ENCODE measurements around the gene DNASE2.

The DNASE2 gene

GRCh38 chr19:12875086-12875485 is 6.2 kb downstream of the DNASE2 start:
- no peak overlapping the region for H3K4me3 ChIP-seq (ENCODE audit: low read depth, low read length)
- TF ChIP-seq MAX (IDR thresholded peaks at IDR 0.05; ENCODE audit: low read depth, low read length) (no peak), MYC (IDR thresholded peaks at IDR 0.05; ENCODE audit: low read depth, low read length) (no peak), CTCF (IDR thresholded peaks at IDR 0.05; ENCODE audit: low read depth, low read length) (no peak), POLR2A (IDR thresholded peaks at IDR 0.05; ENCODE audit: extremely low read depth, insufficient read length) (no peak)
- DNase-seq (ENCODE audit: low read depth): no peak

- no peak for DNase-seq (ENCODE audit: low read depth)
- no peak overlapping the region for H3K4me3 ChIP-seq (ENCODE audit: low read depth, low read length)
- TF ChIP-seq MYC (IDR thresholded peaks at IDR 0.05; ENCODE audit: low read depth, low read length): no peak
- TF ChIP-seq MAX (IDR thresholded peaks at IDR 0.05; ENCODE audit: low read depth, low read length): no peak
- TF ChIP-seq POLR2A (IDR thresholded peaks at IDR 0.05; ENCODE audit: extremely low read depth, insufficient read length): no peak
- no peak for TF ChIP-seq CTCF (IDR thresholded peaks at IDR 0.05; ENCODE audit: low read depth, low read length)
Measured at GRCh38 chr19:12873891-12874745, 7.1 kb downstream of the DNASE2 start.

- TF ChIP-seq POLR2A (IDR thresholded peaks at IDR 0.05; ENCODE audit: extremely low read depth, insufficient read length) (no peak), MAX (IDR thresholded peaks at IDR 0.05; ENCODE audit: low read depth, low read length) (no peak), MYC (IDR thresholded peaks at IDR 0.05; ENCODE audit: low read depth, low read length) (no peak), CTCF (IDR thresholded peaks at IDR 0.05; ENCODE audit: low read depth, low read length) (no peak)
- no peak overlapping the region for H3K4me3 ChIP-seq (ENCODE audit: low read depth, low read length)
- peak; percentile 49 for DNase-seq (ENCODE audit: low read depth)
Measured at GRCh38 chr19:12872941-12873890, 8.0 kb downstream of the DNASE2 start.

- no peak overlapping the region for H3K4me3 ChIP-seq (ENCODE audit: low read depth, low read length)
- TF ChIP-seq POLR2A (IDR thresholded peaks at IDR 0.05; ENCODE audit: extremely low read depth, insufficient read length) (no peak), MYC (IDR thresholded peaks at IDR 0.05; ENCODE audit: low read depth, low read length) (no peak), CTCF (IDR thresholded peaks at IDR 0.05; ENCODE audit: low read depth, low read length) (no peak), MAX (IDR thresholded peaks at IDR 0.05; ENCODE audit: low read depth, low read length) (no peak)
- no peak for DNase-seq (ENCODE audit: low read depth)
Measured at GRCh38 chr19:12872255-12872654, 9.0 kb downstream of the DNASE2 start.

DNA sequence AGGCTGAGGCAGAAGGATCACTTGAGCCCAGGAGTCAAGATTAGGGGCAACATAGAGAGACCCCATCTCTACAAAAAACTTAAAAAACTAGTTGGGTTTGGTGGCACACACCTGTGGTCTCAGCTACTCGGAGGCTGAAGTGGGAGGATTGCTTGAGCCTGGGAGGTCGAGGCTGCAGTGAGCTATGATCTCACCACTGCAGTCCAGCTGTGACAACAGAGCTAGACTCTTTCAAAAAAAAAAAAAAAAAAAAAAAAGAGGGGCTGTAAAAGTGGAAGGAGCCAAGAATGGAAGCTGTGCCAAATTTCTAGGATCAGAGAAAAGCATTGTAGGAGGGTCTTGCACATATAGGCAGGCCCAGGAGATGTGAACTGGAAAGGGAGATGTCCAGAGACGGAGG is 9.6 kb downstream of the DNASE2 start:
- no peak overlapping the region for H3K4me3 ChIP-seq (ENCODE audit: low read depth, low read length)
- TF ChIP-seq MYC (IDR thresholded peaks at IDR 0.05; ENCODE audit: low read depth, low read length) (no peak), CTCF (IDR thresholded peaks at IDR 0.05; ENCODE audit: low read depth, low read length) (no peak), MAX (IDR thresholded peaks at IDR 0.05; ENCODE audit: low read depth, low read length) (no peak), POLR2A (IDR thresholded peaks at IDR 0.05; ENCODE audit: extremely low read depth, insufficient read length) (no peak)
- no peak for DNase-seq (ENCODE audit: low read depth)

All from NB4 (cell line).